OCI-LY7 (cell line): Measurements from ENCODE around the gene SPIB. TPM values are rescaled to one million over a fixed set of nuclear protein-coding genes. Genes with fewer than 3 reads are reported as not detected.

Experiments used
- BruUV-seq: library from RNA; stranded (reverse); fragments of 400-500 nt; replicated peaks from 2 replicates; lab custom pipeline; 2021; lab: Mats Ljungman, UMichigan
- CTCF ChIA-PET: fragments of 300-600 bp; sonication (Branson Sonifier 250); formaldehyde crosslinking; loops from one replicate; lab custom pipeline; 2022; ENCODE audit warnings: antibody characterized with exemption; ENCODE audit not compliant: unreplicated experiment; lab: Charles Lee
- POLR2A ChIA-PET: fragments of 300-600 bp; sonication (Branson Sonifier 250); formaldehyde crosslinking; loops from one replicate; lab custom pipeline; 2022; ENCODE audit warnings: antibody characterized with exemption; lab: Charles Lee
- DNase-seq: peaks from one replicate; pipeline ENCODE4 v3.0.0-alpha.2; 2015; ENCODE audit warnings: low spot score
- H2AFZ ChIP-seq: fragments of 200-600 bp; sonication (generic), shearing (Covaris generic); 2 replicates; pipeline ENCODE4 v1.6.1; 2014; ENCODE audit warnings: mild to moderate bottlenecking, antibody characterized with exemption, low read length, moderate library complexity
- H3K27ac ChIP-seq: fragments of 200-600 bp; sonication (generic); 2 replicates; pipeline ENCODE4 v1.5.1; 2014; ENCODE audit warnings: mixed run types, low read depth, mild to moderate bottlenecking, moderate library complexity, low read length, inconsistent platforms; ENCODE audit not compliant: poor library complexity, severe bottlenecking
- H3K36me3 ChIP-seq: fragments of 200-600 bp; sonication (generic); 2 replicates; pipeline ENCODE4 v1.6.1; 2014; ENCODE audit warnings: mild to moderate bottlenecking, antibody characterized with exemption, low read length, moderate library complexity, mixed read lengths; ENCODE audit not compliant: insufficient read depth
- H3K4me1 ChIP-seq: fragments of 200-600 bp; sonication (generic); 2 replicates; pipeline ENCODE4 v1.5.1; 2014; ENCODE audit warnings: mild to moderate bottlenecking, low read length; ENCODE audit not compliant: insufficient read depth, poor library complexity, severe bottlenecking
- H3K4me2 ChIP-seq: fragments of 200-600 bp; sonication (generic); 2 replicates; pipeline ENCODE4 v1.6.1; 2014; ENCODE audit warnings: mild to moderate bottlenecking, low read length
- H3K4me3 ChIP-seq: fragments of 200-600 bp; sonication (generic); 2 replicates; pipeline ENCODE4 v1.5.1; 2014; ENCODE audit warnings: mild to moderate bottlenecking, low read depth, low read length; ENCODE audit not compliant: poor library complexity, severe bottlenecking
- H3K79me2 ChIP-seq: fragments of 200-600 bp; sonication (generic); 2 replicates; pipeline ENCODE4 v1.6.1; 2016; ENCODE audit warnings: low read depth, mild to moderate bottlenecking, low read length, moderate library complexity, mixed read lengths; ENCODE audit not compliant: insufficient read depth
- H3K9me2 ChIP-seq: fragments of 200-600 bp; sonication (generic); 2 replicates; pipeline ENCODE4 v1.6.1; 2016; ENCODE audit warnings: mild to moderate bottlenecking, low read length, mixed read lengths; ENCODE audit not compliant: insufficient read depth
- H3K9me3 ChIP-seq: fragments of 200-600 bp; sonication (generic); 2 replicates; pipeline ENCODE4 v1.6.1; 2014; ENCODE audit warnings: mild to moderate bottlenecking, mixed run types, low read length, mixed read lengths
- H4K20me1 ChIP-seq: fragments of 200-600 bp; sonication (generic); 2 replicates; pipeline ENCODE4 v1.6.1; 2014; ENCODE audit warnings: mild to moderate bottlenecking, antibody characterized with exemption, low read length, moderate library complexity, mixed read lengths; ENCODE audit not compliant: insufficient read depth
- EZH2phosphoT487 ChIP-seq: fragments of 200-600 bp; sonication (generic); IDR thresholded peaks from 2 replicates; pipeline ENCODE4 v1.6.1; 2018; ENCODE audit warnings: low read depth, borderline replicate concordance, mild to moderate bottlenecking, mixed run types, antibody characterized with exemption, low read length, moderate library complexity, mixed read lengths
- intact Hi-C: fragments of 100-400 bp; cut with micrococcal nuclease; formaldehyde crosslinking; loops from one replicate; pipeline ENCODE4 v1.10.0; 2022; ENCODE audit not compliant: unreplicated experiment
- total RNA-seq, 2 experiments: library from RNA; depleted of rRNA in 1 of 2; stranded (reverse); fragments of >200 nt in 1 of 2; shearing (Covaris generic) in 1 of 2; gene quantifications; 2 replicates each; pipeline ENCODE4 v1.2.3, GENCODE V29; 2014 to 2022
- TF ChIP-seq, protein P1 (sequence below): fragments of 200-600 bp; sonication (generic); conservative IDR thresholded peaks from 2 replicates; pipeline ENCODE4 v1.5.1; 2014; ENCODE audit warnings: mild to moderate bottlenecking, antibody characterized with exemption, low read length, moderate library complexity, mixed read lengths

SPIB gene
- total RNA-seq, 2 experiments from 2014 or later, result 99.4 to 145 TPM

DNA sequence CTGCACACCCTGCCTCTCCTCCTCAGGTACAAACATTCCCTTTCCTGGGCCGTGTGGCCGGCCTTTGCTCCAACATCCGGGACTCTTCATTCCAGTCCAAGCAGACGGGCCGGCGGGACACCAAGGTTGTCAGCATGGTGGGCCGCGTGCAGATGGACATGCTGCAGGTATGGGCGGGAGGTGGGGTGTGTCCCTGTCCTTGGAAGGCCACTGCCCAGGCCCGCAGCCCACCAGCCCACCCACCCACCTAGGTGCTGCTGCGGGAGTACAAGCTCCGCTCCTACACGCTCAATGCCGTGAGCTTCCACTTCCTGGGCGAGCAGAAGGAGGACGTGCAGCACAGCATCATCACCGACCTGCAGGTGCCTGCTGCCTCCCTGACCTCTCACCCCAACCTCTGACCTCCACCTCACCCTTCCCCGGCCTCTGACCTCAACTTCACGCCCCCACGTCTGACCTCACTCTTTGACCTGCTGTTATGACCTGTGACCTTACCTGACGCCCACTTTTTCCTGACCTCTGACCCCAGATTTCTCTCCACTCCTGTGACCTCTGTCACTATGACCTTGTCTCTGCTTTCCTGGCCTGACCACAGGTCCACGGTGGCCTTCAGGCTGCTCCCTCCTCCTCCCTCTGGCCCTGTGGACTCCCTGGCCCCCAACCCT, 12.4 kb upstream of the SPIB start:
- Histone ChIP-seq H3K4me2 (no peak overlapping the region), H3K27ac (no peak overlapping the region), H4K20me1 (no peaks in the 10 kb centered on the region), H3K9me2 (no peaks in the 10 kb centered on the region), H3K36me3 (peaks cover 92% of the 10 kb centered on the region), H3K9me3 (no peaks in the 10 kb centered on the region), H3K4me1 (no peaks in the 10 kb centered on the region), H2AFZ (no peak overlapping the region), H3K4me3 (no peak overlapping the region), H3K79me2 (no peaks in the 10 kb centered on the region)
- no TSS peak for BruUV-seq
- TF ChIP-seq, protein P1, sequence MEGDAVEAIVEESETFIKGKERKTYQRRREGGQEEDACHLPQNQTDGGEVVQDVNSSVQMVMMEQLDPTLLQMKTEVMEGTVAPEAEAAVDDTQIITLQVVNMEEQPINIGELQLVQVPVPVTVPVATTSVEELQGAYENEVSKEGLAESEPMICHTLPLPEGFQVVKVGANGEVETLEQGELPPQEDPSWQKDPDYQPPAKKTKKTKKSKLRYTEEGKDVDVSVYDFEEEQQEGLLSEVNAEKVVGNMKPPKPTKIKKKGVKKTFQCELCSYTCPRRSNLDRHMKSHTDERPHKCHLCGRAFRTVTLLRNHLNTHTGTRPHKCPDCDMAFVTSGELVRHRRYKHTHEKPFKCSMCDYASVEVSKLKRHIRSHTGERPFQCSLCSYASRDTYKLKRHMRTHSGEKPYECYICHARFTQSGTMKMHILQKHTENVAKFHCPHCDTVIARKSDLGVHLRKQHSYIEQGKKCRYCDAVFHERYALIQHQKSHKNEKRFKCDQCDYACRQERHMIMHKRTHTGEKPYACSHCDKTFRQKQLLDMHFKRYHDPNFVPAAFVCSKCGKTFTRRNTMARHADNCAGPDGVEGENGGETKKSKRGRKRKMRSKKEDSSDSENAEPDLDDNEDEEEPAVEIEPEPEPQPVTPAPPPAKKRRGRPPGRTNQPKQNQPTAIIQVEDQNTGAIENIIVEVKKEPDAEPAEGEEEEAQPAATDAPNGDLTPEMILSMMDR, result no peak
- TF ChIP-seq EZH2phosphoT487, result no peak
- ChIA-PET CTCF (interaction anchor here (0.6 kb wide), 1 partner anchor 270 kb away, joined by 9 read pairs; no protein-coding TSS in a partner anchor), POLR2A (no interaction called here)
- no peak for DNase-seq
- intact Hi-C loops, result no loop called here

DNA sequence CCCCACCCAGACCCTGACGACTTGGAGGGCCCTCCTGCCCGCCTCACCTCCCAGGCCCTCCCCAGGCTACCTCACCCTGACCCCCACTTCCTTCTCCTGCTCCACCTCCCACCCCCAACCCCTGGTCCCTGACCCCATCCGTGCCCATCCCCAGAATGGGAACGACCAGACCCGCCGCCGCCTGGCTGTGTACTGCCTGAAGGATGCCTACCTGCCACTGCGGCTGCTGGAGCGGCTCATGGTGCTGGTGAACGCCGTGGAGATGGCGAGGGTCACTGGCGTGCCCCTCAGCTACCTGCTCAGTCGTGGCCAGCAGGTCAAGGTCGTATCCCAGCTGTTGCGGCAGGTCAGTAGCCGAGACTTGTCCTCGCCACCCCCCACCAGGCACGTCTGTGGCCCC, 11.9 kb upstream of the SPIB start:
- ChIA-PET CTCF (interaction anchor here (0.6 kb wide), 1 partner anchor 271 kb away, joined by 9 read pairs; no protein-coding TSS in a partner anchor), POLR2A (no interaction called here)
- no peaks in the 10 kb centered on the region for H3K4me1 ChIP-seq
- H3K27ac ChIP-seq, result no peak overlapping the region
- H3K4me2 ChIP-seq, result no peak overlapping the region
- no peak overlapping the region for H3K4me3 ChIP-seq
- no peaks in the 10 kb centered on the region for H3K9me2 ChIP-seq
- BruUV-seq, result no TSS peak
- H4K20me1 ChIP-seq, result no peaks in the 10 kb centered on the region
- TF ChIP-seq, protein P1, result no peak
- no peak for TF ChIP-seq EZH2phosphoT487
- H2AFZ ChIP-seq, result no peak overlapping the region
- intact Hi-C loops, result no loop called here
- no peaks in the 10 kb centered on the region for H3K9me3 ChIP-seq
- no peaks in the 10 kb centered on the region for H3K79me2 ChIP-seq
- H3K36me3 ChIP-seq, result peaks cover 91% of the 10 kb centered on the region
- DNase-seq, result no peak

DNA sequence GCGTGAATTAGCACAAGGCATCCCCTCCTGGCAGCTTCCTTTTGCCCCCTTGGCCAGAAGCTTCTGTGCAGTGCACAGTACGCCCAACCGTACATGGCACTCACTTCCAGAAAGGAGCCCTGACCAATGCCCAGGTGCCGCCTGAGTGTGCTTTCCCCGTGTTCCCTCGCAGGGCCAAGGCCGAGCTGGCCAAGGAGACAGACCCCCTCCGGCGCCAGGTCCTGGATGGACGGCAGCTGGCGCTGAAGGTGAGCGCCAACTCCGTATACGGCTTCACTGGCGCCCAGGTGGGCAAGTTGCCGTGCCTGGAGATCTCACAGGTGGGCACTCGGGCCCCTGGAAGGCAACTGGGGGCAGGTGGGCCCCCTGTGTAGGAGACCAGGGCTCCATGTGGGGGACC, 9.4 kb upstream of the SPIB start:
- Histone ChIP-seq H4K20me1 (no peaks in the 10 kb centered on the region), H3K4me2 (no peak overlapping the region), H3K9me2 (no peaks in the 10 kb centered on the region), H3K27ac (no peak overlapping the region), H3K4me1 (peaks cover 5% of the 10 kb centered on the region), H3K4me3 (no peak overlapping the region), H3K79me2 (no peaks in the 10 kb centered on the region), H3K36me3 (peaks cover 90% of the 10 kb centered on the region), H3K9me3 (no peaks in the 10 kb centered on the region), H2AFZ (no peak overlapping the region)
- BruUV-seq, result no TSS peak
- ChIA-PET POLR2A (no interaction called here), CTCF (no interaction called here)
- no peak for TF ChIP-seq EZH2phosphoT487
- TF ChIP-seq, protein P1, result no peak
- intact Hi-C loops, result no loop called here
- DNase-seq, result no peak
